Smooth muscle cell (in vitro differentiated cells): Measurements from ENCODE around the gene ZDHHC16. TPM values are rescaled to one million over a fixed set of nuclear protein-coding genes. Genes with fewer than 3 reads are reported as not detected.
"Not testable (repeated sequence)": the region's sequence is repeated elsewhere in the genome, so short reads cannot be mapped to it uniquely, and the experiment has no call there.

Experiments
- DNase-seq: peaks from one replicate; lab custom pipeline; 2025; ENCODE audit not compliant: unreplicated experiment; lab: John Stamatoyannopoulos, UW
- H2AFZ ChIP-seq: fragments of 200-600 bp; sonication (generic); 2 replicates; pipeline ENCODE4 v1.6.0; 2016; ENCODE audit warnings: antibody characterized with exemption, low read depth, mild to moderate bottlenecking
- H3F3A ChIP-seq: fragments of 200-600 bp; sonication (generic); 2 replicates; pipeline ENCODE4 v1.6.0; 2017; ENCODE audit warnings: antibody characterized with exemption, low read depth
- H3K27ac ChIP-seq: fragments of 200-600 bp; sonication (generic); 2 replicates; pipeline ENCODE4 v1.5.1; 2016; ENCODE audit warnings: low read depth, mild to moderate bottlenecking
- H3K27me3 ChIP-seq: fragments of 200-600 bp; sonication (generic); 2 replicates; pipeline ENCODE4 v1.6.1; 2016; ENCODE audit warnings: low read depth, mild to moderate bottlenecking
- H3K36me3 ChIP-seq: fragments of 200-600 bp; sonication (generic); 2 replicates; pipeline ENCODE4 v1.5.1; 2016; ENCODE audit warnings: low read depth
- H3K4me1 ChIP-seq: fragments of 200-600 bp; sonication (generic); 2 replicates; pipeline ENCODE4 v1.5.1; 2016; ENCODE audit warnings: low read depth
- H3K4me2 ChIP-seq: fragments of 200-600 bp; sonication (generic); 2 replicates; pipeline ENCODE4 v1.6.0; 2016; ENCODE audit warnings: mild to moderate bottlenecking
- H3K4me3 ChIP-seq: fragments of 200-600 bp; sonication (generic); 2 replicates; pipeline ENCODE4 v1.5.1; 2016; ENCODE audit warnings: mild to moderate bottlenecking
- H3K79me2 ChIP-seq: fragments of 200-600 bp; sonication (generic); 2 replicates; pipeline ENCODE4 v1.6.0; 2016; ENCODE audit warnings: low read depth, mild to moderate bottlenecking
- H3K9ac ChIP-seq: fragments of 200-600 bp; sonication (generic); 2 replicates; pipeline ENCODE4 v1.6.0; 2016; ENCODE audit warnings: low read depth
- H3K9me3 ChIP-seq: fragments of 200-600 bp; sonication (generic); replicated peaks from 2 replicates; pipeline ENCODE4 v1.5.1; 2016; ENCODE audit warnings: low read depth
- H4K20me1 ChIP-seq: fragments of 200-600 bp; sonication (generic); 2 replicates; pipeline ENCODE4 v1.6.0; 2016; ENCODE audit warnings: low read depth
- CTCF ChIP-seq: fragments of 200-600 bp; sonication (generic); IDR thresholded peaks from 2 replicates; pipeline ENCODE4 v1.5.1; 2017; ENCODE audit warnings: borderline replicate concordance, mild to moderate bottlenecking, antibody characterized with exemption; ENCODE audit not compliant: insufficient read depth, poor library complexity, severe bottlenecking
- WGBS: methylation state at CpG from one replicate; pipeline ENCODE4 v1.1.7; 2016; ENCODE audit warnings: low lambda C conversion rate; 5-methylcytosine and 5-hydroxymethylcytosine counted together
- polyA plus RNA-seq: library from polyadenylated mRNA; unstranded; fragments of >200 nt; fragmentation: Nextera tagmentation; extraction: Ambion mirVana; gene quantifications from 2 replicates; pipeline ENCODE4 v1.2.1, GENCODE V29; 2016
- total RNA-seq: library from RNA; depleted of rRNA; stranded (reverse); fragments of >200 nt; gene quantifications from 2 replicates; pipeline ENCODE4 v1.2.3, GENCODE V29; 2014

The ZDHHC16 gene
- total and polyA plus RNA-seq, 2 experiments from 2014 or later: 50.3 to 73.3 TPM

- Histone ChIP-seq H3F3A (no peaks in the 10 kb centered on the region), H3K4me2 (peak overlapping the region; percentile 90), H3K27me3 (no peaks in the 10 kb centered on the region), H3K79me2 (peaks cover 17% of the 10 kb centered on the region), H4K20me1 (no peaks in the 10 kb centered on the region), H3K9me3 (no peaks in the 10 kb centered on the region), H3K27ac (peak overlapping the region; percentile 95), H3K36me3 (no peaks in the 10 kb centered on the region), H2AFZ (peak overlapping the region; percentile 56), H3K4me3 (peak overlapping the region; percentile 78), H3K9ac (peak overlapping the region; percentile 78), H3K4me1 (peaks cover 11% of the 10 kb centered on the region)
- no peak for DNase-seq
- 77% methylated on average over 13 of the region's 13 CpGs for WGBS
- no peak for TF ChIP-seq CTCF
Measured at GRCh38 chr10:97401455-97401919, 44.5 kb upstream of the ZDHHC16 start.

GRCh38 chr10:97404044-97404443 lies 41.9 kb upstream of the ZDHHC16 start:
- Histone ChIP-seq H3K4me3 (no peak overlapping the region), H3K9me3 (no peaks in the 10 kb centered on the region), H3K4me2 (no peak overlapping the region), H4K20me1 (no peaks in the 10 kb centered on the region), H3K36me3 (no peaks in the 10 kb centered on the region), H3K27me3 (no peaks in the 10 kb centered on the region), H3K4me1 (peaks cover 11% of the 10 kb centered on the region), H2AFZ (no peak overlapping the region), H3K79me2 (peaks cover 11% of the 10 kb centered on the region), H3F3A (peaks cover 9% of the 10 kb centered on the region), H3K27ac (no peak overlapping the region), H3K9ac (no peak overlapping the region)
- TF ChIP-seq CTCF: no peak
- no peak for DNase-seq

- H3K9me3 ChIP-seq: no peaks in the 10 kb centered on the region
- DNase-seq: no peak
- H3K79me2 ChIP-seq: no peaks in the 10 kb centered on the region
- no peak overlapping the region for H3K4me3 ChIP-seq
- H3K4me1 ChIP-seq: no peaks in the 10 kb centered on the region
- TF ChIP-seq CTCF: no peak
- H3K27me3 ChIP-seq: no peaks in the 10 kb centered on the region
- H3K27ac ChIP-seq: no peak overlapping the region
- 88% methylated on average over 3 of the region's 3 CpGs for WGBS
- H2AFZ ChIP-seq: no peak overlapping the region
- H3K36me3 ChIP-seq: no peaks in the 10 kb centered on the region
- H3K9ac ChIP-seq: no peak overlapping the region
- H4K20me1 ChIP-seq: no peaks in the 10 kb centered on the region
- no peak overlapping the region for H3K4me2 ChIP-seq
- H3F3A ChIP-seq: peaks cover 9% of the 10 kb centered on the region
Measured at GRCh38 chr10:97406064-97406463, 39.9 kb upstream of the ZDHHC16 start.

- not testable (repeated sequence) for DNase-seq, H3K4me2 ChIP-seq
Measured at GRCh38 chr10:97406483-97406882, 39.5 kb upstream of the ZDHHC16 start.

More at GRCh38 chr10:97406483-97406882, 39.5 kb upstream of the ZDHHC16 start:
- H4K20me1 ChIP-seq, H3K36me3 ChIP-seq, H3K9me3 ChIP-seq, H3K4me3 ChIP-seq, H3K9ac ChIP-seq, H2AFZ ChIP-seq, H3K79me2 ChIP-seq, H3K4me1 ChIP-seq, H3K27ac ChIP-seq, H3F3A ChIP-seq, H3K27me3 ChIP-seq: not testable (repeated sequence)
- WGBS: 94% methylated on average over 7 of the region's 7 CpGs
